SK-N-SH (cell line): Measurements from ENCODE around the gene IQSEC2. TPM values are rescaled to one million over a fixed set of nuclear protein-coding genes. Genes with fewer than 3 reads are reported as not detected.
A peak's percentile ranks its signal among the peaks of the same experiment; 100 is the strongest.

Experiments
- CTCF ChIA-PET: fragments of 300-600, 350-600 bp; formaldehyde crosslinking; extraction: SDS; loops from one replicate; lab custom pipeline; 2021; lab: Yijun Ruan, JAX
- POLR2A ChIA-PET: fragments of 350-600 bp; sonication (Branson Sonifier 250); formaldehyde crosslinking; extraction: SDS; loops from one replicate; lab custom pipeline; 2020; ENCODE audit warnings: antibody characterized with exemption, inconsistent platforms; lab: Yijun Ruan, JAX
- DNase-seq: peaks from one replicate; pipeline ENCODE4 v3.0.0; 2012
- H2AFZ ChIP-seq: fragments of 200-600 bp; sonication (generic); 2 replicates; pipeline ENCODE4 v1.8.1; 2016; ENCODE audit warnings: antibody characterized with exemption, mild to moderate bottlenecking, low read depth
- H3F3A ChIP-seq: fragments of 200-600 bp; sonication (generic); replicated peaks from 2 replicates; pipeline ENCODE3; 2016; ENCODE audit warnings: antibody characterized with exemption, mild to moderate bottlenecking; ENCODE audit not compliant: insufficient read depth
- H3K27ac ChIP-seq, 2 experiments: fragments of 200-500 bp in 1 of 2; fragments of 200-600 bp in 1 of 2; sonication (Bioruptor generic) in 1 of 2; sonication (generic), shearing (Covaris generic) in 1 of 2; 2 replicates each; pipeline versions ENCODE4 v1.5.1 to v1.6.1; 2014 to 2016; ENCODE audit warnings: low read depth in 2 of 2, inconsistent platforms in 1 of 2, low read length in 1 of 2, mild to moderate bottlenecking in 1 of 2, mixed read lengths in 1 of 2
- H3K27me3 ChIP-seq: fragments of 200-600 bp; sonication (generic), shearing (Covaris generic); 2 replicates; pipeline ENCODE4 v1.6.1; 2016; ENCODE audit warnings: mixed run types; ENCODE audit not compliant: insufficient read depth
- H3K36me3 ChIP-seq, 2 experiments: fragments of 200-500 bp in 1 of 2; fragments of 200-600 bp in 1 of 2; sonication (Bioruptor generic) in 1 of 2; sonication (generic) in 1 of 2; replicated peaks in 1 of 2; 2 replicates each; pipeline versions ENCODE3 to v1.5.1; 2014 to 2016; ENCODE audit warnings: low read length in 1 of 2, mild to moderate bottlenecking in 1 of 2; ENCODE audit not compliant: insufficient read depth in 2 of 2, control insufficient read depth in 1 of 2
- H3K4me1 ChIP-seq, 2 experiments: fragments of 200-500 bp in 1 of 2; fragments of 200-600 bp in 1 of 2; sonication (Bioruptor generic) in 1 of 2; sonication (generic), shearing (Covaris generic) in 1 of 2; 2 replicates each; pipeline versions ENCODE4 v1.5.1 to v1.6.1; 2014 to 2016; ENCODE audit warnings: low read depth in 1 of 2, low read length in 1 of 2, mixed run types in 1 of 2; ENCODE audit not compliant: insufficient read depth in 2 of 2, control insufficient read depth in 1 of 2
- H3K4me2 ChIP-seq: fragments of 200-600 bp; sonication (generic), shearing (Covaris generic); 2 replicates; pipeline ENCODE4 v1.6.1; 2017; ENCODE audit warnings: mixed run types
- H3K4me3 ChIP-seq, 2 experiments: fragments of 200-500 bp in 1 of 2; fragments of 200-600 bp in 1 of 2; sonication (Bioruptor generic) in 1 of 2; sonication (generic), shearing (Covaris generic) in 1 of 2; 2 replicates each; pipeline versions ENCODE4 v1.5.1 to v1.8.1; 2014 to 2016; ENCODE audit warnings: low read depth in 2 of 2, inconsistent platforms in 1 of 2, low read length in 1 of 2, mild to moderate bottlenecking in 1 of 2, mixed read lengths in 1 of 2, moderate library complexity in 1 of 2
- H3K79me2 ChIP-seq: fragments of 200-600 bp; sonication (generic); 2 replicates; pipeline ENCODE4 v1.8.1; 2017; ENCODE audit warnings: mild to moderate bottlenecking; ENCODE audit not compliant: insufficient read depth
- H3K9ac ChIP-seq: fragments of 200-600 bp; sonication (generic); 2 replicates; pipeline ENCODE4 v1.6.1; 2017; ENCODE audit warnings: mixed run types
- H3K9me2 ChIP-seq: fragments of 200-600 bp; sonication (generic); 2 replicates; pipeline ENCODE4 v1.6.1; 2017; ENCODE audit warnings: mixed run types
- H3K9me3 ChIP-seq: fragments of 200-600 bp; sonication (generic); 2 replicates; pipeline ENCODE4 v1.6.1; 2017; ENCODE audit warnings: mixed run types, mild to moderate bottlenecking, moderate library complexity
- H4K20me1 ChIP-seq: fragments of 200-600 bp; sonication (generic); 2 replicates; pipeline ENCODE4 v1.6.1; 2017; ENCODE audit warnings: mild to moderate bottlenecking, mixed run types; ENCODE audit not compliant: insufficient read depth
- EP300 ChIP-seq, 2 experiments: IDR thresholded peaks; 2 replicates each; pipeline versions ENCODE4 v1.4.0 to v1.6.1; 2012; ENCODE audit warnings: borderline replicate concordance in 1 of 2, low read depth in 1 of 2, low read length in 1 of 2
- FOSL2 ChIP-seq: IDR thresholded peaks from 2 replicates; pipeline ENCODE4 v1.4.0; 2012; ENCODE audit warnings: low read depth, mild to moderate bottlenecking, moderate library complexity, borderline replicate concordance
- FOXJ3 ChIP-seq: sonication (generic); formaldehyde crosslinking; IDR thresholded peaks from 2 replicates; pipeline ENCODE4 v1.5.1; 2020; ENCODE audit warnings: mild to moderate bottlenecking, missing genetic modification reagents
- GABPA ChIP-seq: IDR thresholded peaks from 2 replicates; pipeline ENCODE4 v1.4.0; 2012; ENCODE audit warnings: low read depth, mild to moderate bottlenecking
- GATA2 ChIP-seq: sonication (generic); formaldehyde crosslinking; IDR thresholded peaks from 2 replicates; pipeline ENCODE4 v1.5.0; 2020; ENCODE audit warnings: mild to moderate bottlenecking, missing genetic modification reagents
- JUND ChIP-seq: IDR thresholded peaks from 2 replicates; pipeline ENCODE4 v1.4.0; 2012
- MXI1 ChIP-seq: IDR thresholded peaks from 2 replicates; pipeline ENCODE4 v1.6.1; 2012; ENCODE audit warnings: mild to moderate bottlenecking, low read depth, low read length, improper control_type of control experiment
- NFIC ChIP-seq: IDR thresholded peaks from 2 replicates; pipeline ENCODE4 v1.4.0; 2012; ENCODE audit warnings: borderline replicate concordance
- RAD21 ChIP-seq: IDR thresholded peaks from 2 replicates; pipeline ENCODE4 v1.6.1; 2012; ENCODE audit warnings: mild to moderate bottlenecking, low read length
- RXRA ChIP-seq: IDR thresholded peaks from 2 replicates; pipeline ENCODE4 v1.4.0; 2012; ENCODE audit warnings: low read depth, mild to moderate bottlenecking, borderline replicate concordance
- SMC3 ChIP-seq: IDR thresholded peaks from 2 replicates; pipeline ENCODE4 v1.6.1; 2012; ENCODE audit warnings: low read depth, low read length, improper control_type of control experiment
- TCF12 ChIP-seq: IDR thresholded peaks from 2 replicates; pipeline ENCODE4 v1.4.0; 2012
- WGBS: methylation state at CpG from one replicate; pipeline ENCODE4 v1.1.6; 2017; ENCODE audit warnings: low lambda C conversion rate; 5-methylcytosine and 5-hydroxymethylcytosine counted together
- polyA plus RNA-seq, 3 experiments: library from polyadenylated mRNA; depleted of rRNA; stranded (reverse); fragments of >200 nt; gene quantifications; 2 replicates each; pipeline ENCODE4 v1.2.3, GENCODE V29; 2012
- TF ChIP-seq, protein P1 (sequence below): fragments of 200-600 bp; sonication (generic); IDR thresholded peaks from 2 replicates; pipeline ENCODE4 v1.6.1; 2017; ENCODE audit warnings: antibody characterized with exemption, mild to moderate bottlenecking, moderate library complexity
- TF ChIP-seq, protein P2 (sequence below): fragments of 150-350 bp; IDR thresholded peaks from 2 replicates; pipeline ENCODE4 v1.6.1; 2016; ENCODE audit warnings: mild to moderate bottlenecking, low read depth, low read length
- TF ChIP-seq, protein P3 (sequence below): IDR thresholded peaks from 2 replicates; pipeline ENCODE4 v1.4.0; 2012; ENCODE audit warnings: low read depth, borderline replicate concordance
- TF ChIP-seq, protein P4 (sequence below): IDR thresholded peaks from 2 replicates; pipeline ENCODE4; 2012
- TF ChIP-seq, protein P5 (sequence below): IDR thresholded peaks from 2 replicates; pipeline ENCODE4 v1.4.0; 2012; ENCODE audit warnings: low read depth, borderline replicate concordance
- TF ChIP-seq, protein P6 (sequence below): IDR thresholded peaks from 2 replicates; pipeline ENCODE4 v1.6.1; 2012; ENCODE audit warnings: mild to moderate bottlenecking, low read depth, low read length, moderate library complexity

IQSEC2 gene
- polyA plus RNA-seq, 1 of the 3 experiments (the other 2 are of a cell fraction): 24.7 TPM

DNA sequence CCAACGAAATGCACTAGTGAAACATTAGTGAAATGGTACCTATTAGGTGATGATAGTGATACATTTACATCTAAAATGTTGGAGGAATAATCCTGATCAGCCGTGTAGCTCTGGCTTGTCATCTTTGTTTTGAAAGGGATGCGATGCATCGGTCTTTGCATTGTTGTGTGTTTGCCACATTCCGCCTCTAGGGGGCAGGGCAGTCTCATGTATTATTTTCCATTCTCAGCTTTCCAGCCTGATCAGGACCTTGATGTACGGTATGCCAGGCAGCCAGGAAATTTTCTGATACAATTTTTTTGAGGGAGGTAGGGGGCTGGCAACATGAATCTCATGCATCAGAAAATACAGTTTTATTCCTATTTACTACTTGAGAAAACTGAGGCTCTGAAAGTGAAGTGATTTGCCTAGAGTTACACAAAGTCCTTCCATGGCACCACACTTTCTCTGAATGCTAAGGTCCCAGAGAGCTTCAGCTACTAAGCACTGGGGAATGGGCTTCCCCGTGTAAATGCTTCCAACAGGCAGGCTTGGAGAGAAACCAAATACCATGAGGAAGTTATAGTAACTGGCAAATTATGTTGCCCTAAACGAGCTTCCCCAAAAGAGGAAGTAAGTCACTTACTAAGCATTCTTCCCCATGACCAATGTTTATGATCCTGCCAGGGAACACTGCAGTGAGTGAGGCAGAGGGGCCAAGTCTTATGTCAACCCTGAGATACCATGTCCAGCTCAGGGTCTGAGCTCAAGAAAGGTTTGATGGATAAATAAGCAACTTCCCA is 31.8 kb upstream of the IQSEC2 start:
- TF ChIP-seq, protein P1, sequence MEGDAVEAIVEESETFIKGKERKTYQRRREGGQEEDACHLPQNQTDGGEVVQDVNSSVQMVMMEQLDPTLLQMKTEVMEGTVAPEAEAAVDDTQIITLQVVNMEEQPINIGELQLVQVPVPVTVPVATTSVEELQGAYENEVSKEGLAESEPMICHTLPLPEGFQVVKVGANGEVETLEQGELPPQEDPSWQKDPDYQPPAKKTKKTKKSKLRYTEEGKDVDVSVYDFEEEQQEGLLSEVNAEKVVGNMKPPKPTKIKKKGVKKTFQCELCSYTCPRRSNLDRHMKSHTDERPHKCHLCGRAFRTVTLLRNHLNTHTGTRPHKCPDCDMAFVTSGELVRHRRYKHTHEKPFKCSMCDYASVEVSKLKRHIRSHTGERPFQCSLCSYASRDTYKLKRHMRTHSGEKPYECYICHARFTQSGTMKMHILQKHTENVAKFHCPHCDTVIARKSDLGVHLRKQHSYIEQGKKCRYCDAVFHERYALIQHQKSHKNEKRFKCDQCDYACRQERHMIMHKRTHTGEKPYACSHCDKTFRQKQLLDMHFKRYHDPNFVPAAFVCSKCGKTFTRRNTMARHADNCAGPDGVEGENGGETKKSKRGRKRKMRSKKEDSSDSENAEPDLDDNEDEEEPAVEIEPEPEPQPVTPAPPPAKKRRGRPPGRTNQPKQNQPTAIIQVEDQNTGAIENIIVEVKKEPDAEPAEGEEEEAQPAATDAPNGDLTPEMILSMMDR: peak; percentile 87
- TF ChIP-seq JUND (no peak), GATA2 (no peak), SMC3 (peak; percentile 70), TCF12 (no peak), RAD21 (peak; percentile 87), EP300 (IDR thresholded peaks at IDR 0.05; ENCODE audit: borderline replicate concordance in 1 of 2, low read depth in 1 of 2, low read length in 1 of 2) (no peak), NFIC (no peak), RXRA (no peak), MXI1 (0 out of 2 replicates have a peak, but pooled peaks have one; percentile 25), GABPA (no peak), FOSL2 (no peak), FOXJ3 (CRISPR knock-in tag) (no peak)
- TF ChIP-seq, protein P2, sequence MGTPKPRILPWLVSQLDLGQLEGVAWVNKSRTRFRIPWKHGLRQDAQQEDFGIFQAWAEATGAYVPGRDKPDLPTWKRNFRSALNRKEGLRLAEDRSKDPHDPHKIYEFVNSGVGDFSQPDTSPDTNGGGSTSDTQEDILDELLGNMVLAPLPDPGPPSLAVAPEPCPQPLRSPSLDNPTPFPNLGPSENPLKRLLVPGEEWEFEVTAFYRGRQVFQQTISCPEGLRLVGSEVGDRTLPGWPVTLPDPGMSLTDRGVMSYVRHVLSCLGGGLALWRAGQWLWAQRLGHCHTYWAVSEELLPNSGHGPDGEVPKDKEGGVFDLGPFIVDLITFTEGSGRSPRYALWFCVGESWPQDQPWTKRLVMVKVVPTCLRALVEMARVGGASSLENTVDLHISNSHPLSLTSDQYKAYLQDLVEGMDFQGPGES: no peak
- TF ChIP-seq, protein P3, sequence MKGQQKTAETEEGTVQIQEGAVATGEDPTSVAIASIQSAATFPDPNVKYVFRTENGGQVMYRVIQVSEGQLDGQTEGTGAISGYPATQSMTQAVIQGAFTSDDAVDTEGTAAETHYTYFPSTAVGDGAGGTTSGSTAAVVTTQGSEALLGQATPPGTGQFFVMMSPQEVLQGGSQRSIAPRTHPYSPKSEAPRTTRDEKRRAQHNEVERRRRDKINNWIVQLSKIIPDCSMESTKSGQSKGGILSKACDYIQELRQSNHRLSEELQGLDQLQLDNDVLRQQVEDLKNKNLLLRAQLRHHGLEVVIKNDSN: no peak
- TF ChIP-seq, protein P4, sequence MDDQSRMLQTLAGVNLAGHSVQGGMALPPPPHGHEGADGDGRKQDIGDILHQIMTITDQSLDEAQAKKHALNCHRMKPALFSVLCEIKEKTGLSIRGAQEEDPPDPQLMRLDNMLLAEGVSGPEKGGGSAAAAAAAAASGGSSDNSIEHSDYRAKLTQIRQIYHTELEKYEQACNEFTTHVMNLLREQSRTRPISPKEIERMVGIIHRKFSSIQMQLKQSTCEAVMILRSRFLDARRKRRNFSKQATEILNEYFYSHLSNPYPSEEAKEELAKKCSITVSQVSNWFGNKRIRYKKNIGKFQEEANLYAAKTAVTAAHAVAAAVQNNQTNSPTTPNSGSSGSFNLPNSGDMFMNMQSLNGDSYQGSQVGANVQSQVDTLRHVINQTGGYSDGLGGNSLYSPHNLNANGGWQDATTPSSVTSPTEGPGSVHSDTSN: no peak
- TF ChIP-seq, protein P5, sequence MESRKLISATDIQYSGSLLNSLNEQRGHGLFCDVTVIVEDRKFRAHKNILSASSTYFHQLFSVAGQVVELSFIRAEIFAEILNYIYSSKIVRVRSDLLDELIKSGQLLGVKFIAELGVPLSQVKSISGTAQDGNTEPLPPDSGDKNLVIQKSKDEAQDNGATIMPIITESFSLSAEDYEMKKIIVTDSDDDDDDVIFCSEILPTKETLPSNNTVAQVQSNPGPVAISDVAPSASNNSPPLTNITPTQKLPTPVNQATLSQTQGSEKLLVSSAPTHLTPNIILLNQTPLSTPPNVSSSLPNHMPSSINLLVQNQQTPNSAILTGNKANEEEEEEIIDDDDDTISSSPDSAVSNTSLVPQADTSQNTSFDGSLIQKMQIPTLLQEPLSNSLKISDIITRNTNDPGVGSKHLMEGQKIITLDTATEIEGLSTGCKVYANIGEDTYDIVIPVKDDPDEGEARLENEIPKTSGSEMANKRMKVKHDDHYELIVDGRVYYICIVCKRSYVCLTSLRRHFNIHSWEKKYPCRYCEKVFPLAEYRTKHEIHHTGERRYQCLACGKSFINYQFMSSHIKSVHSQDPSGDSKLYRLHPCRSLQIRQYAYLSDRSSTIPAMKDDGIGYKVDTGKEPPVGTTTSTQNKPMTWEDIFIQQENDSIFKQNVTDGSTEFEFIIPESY: no peak
- TF ChIP-seq, protein P6, sequence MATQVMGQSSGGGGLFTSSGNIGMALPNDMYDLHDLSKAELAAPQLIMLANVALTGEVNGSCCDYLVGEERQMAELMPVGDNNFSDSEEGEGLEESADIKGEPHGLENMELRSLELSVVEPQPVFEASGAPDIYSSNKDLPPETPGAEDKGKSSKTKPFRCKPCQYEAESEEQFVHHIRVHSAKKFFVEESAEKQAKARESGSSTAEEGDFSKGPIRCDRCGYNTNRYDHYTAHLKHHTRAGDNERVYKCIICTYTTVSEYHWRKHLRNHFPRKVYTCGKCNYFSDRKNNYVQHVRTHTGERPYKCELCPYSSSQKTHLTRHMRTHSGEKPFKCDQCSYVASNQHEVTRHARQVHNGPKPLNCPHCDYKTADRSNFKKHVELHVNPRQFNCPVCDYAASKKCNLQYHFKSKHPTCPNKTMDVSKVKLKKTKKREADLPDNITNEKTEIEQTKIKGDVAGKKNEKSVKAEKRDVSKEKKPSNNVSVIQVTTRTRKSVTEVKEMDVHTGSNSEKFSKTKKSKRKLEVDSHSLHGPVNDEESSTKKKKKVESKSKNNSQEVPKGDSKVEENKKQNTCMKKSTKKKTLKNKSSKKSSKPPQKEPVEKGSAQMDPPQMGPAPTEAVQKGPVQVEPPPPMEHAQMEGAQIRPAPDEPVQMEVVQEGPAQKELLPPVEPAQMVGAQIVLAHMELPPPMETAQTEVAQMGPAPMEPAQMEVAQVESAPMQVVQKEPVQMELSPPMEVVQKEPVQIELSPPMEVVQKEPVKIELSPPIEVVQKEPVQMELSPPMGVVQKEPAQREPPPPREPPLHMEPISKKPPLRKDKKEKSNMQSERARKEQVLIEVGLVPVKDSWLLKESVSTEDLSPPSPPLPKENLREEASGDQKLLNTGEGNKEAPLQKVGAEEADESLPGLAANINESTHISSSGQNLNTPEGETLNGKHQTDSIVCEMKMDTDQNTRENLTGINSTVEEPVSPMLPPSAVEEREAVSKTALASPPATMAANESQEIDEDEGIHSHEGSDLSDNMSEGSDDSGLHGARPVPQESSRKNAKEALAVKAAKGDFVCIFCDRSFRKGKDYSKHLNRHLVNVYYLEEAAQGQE: no peak
- Histone ChIP-seq H3K79me2 (no peaks in the 10 kb centered on the region), H3K4me2 (peak overlapping the region; percentile 13; the same call in 1 of the 2 replicates), H3K27me3 (no peaks in the 10 kb centered on the region; the same call in 1 of the 2 replicates), H3K4me1 (peaks cover 0 to 6% of the 10 kb centered on the region in 2 experiments; a peak in 1 of 4 replicates), H3K9ac (no peak overlapping the region), H3K36me3 (no peaks in the 10 kb centered on the region), H4K20me1 (no peaks in the 10 kb centered on the region), H3K4me3 (peak overlapping the region in 1 of 2 experiments; percentile 25; a peak in 1 of 4 replicates), H3K9me3 (no peaks in the 10 kb centered on the region), H3F3A (peaks cover 13% of the 10 kb centered on the region), H2AFZ (no peak overlapping the region), H3K9me2 (no peaks in the 10 kb centered on the region), H3K27ac (peak overlapping the region in 1 of 2 experiments; percentile 57; a peak in 2 of 4 replicates)
- ChIA-PET CTCF (interaction anchor here (0.6 to 13.1 kb wide), 54 partner anchors 10 to 333 kb away, joined by 3 to 180 read pairs (median 4); partner anchors contain the start of genes HSD17B10, IQSEC2, RIBC1 and SMC1A), POLR2A (interaction anchor here (1.1 to 1.5 kb wide), 2 partner anchors 88 to 169 kb away, joined by 3 to 5 read pairs; partner anchors contain the start of gene KDM5C)
- WGBS: 7% methylated on average over 8 of the region's 8 CpGs
- DNase-seq: peak; percentile 76
